Mesenchymal stem cell (in vitro differentiated cells and primary cell): ENCODE measurements around the gene NBPF4.
"Not testable (repeated sequence)": the region's sequence is repeated elsewhere in the genome, so short reads cannot be mapped to it uniquely, and the experiment has no call there.

Experiments
- DNase-seq: peaks from one replicate; pipeline ENCODE4 v3.0.0-alpha.2; 2013
- H2AFZ ChIP-seq: one replicate; pipeline ENCODE4 v1.6.1; 2013; ENCODE audit warnings: low read depth, mild to moderate bottlenecking, control low read depth, inconsistent platforms, low read length, moderate library complexity
- H2AK5ac ChIP-seq: 2 replicates; pipeline ENCODE4 v1.6.1; 2013; ENCODE audit warnings: low read length, moderate library complexity, mild to moderate bottlenecking, inconsistent platforms; ENCODE audit not compliant: severe bottlenecking
- H2BK120ac ChIP-seq: one replicate; pipeline ENCODE4 v1.6.1; 2013; ENCODE audit warnings: low read depth, mild to moderate bottlenecking, inconsistent platforms, low read length, moderate library complexity
- H2BK12ac ChIP-seq, 2 experiments: one replicate each; pipeline ENCODE4 v1.6.1; 2013; ENCODE audit warnings: inconsistent platforms in 2 of 2, low read length in 2 of 2, mild to moderate bottlenecking in 2 of 2, moderate library complexity in 2 of 2, control low read depth in 1 of 2
- H2BK15ac ChIP-seq: one replicate; pipeline ENCODE4 v1.6.1; 2013; ENCODE audit warnings: mild to moderate bottlenecking, low read depth, inconsistent platforms; ENCODE audit not compliant: poor library complexity, severe bottlenecking
- H2BK5ac ChIP-seq: 2 replicates; pipeline ENCODE4 v1.6.1; 2013; ENCODE audit warnings: low read depth, mild to moderate bottlenecking, low read length, control low read depth, inconsistent platforms; ENCODE audit not compliant: poor library complexity, severe bottlenecking
- H3K14ac ChIP-seq, 2 experiments: one replicate each; pipeline ENCODE4 v1.6.1; 2013; ENCODE audit warnings: inconsistent platforms in 2 of 2, low read length in 2 of 2, control low read depth in 1 of 2, mild to moderate bottlenecking in 1 of 2, moderate library complexity in 1 of 2
- H3K18ac ChIP-seq, 2 experiments: one replicate each; pipeline ENCODE4 v1.6.1; 2013; ENCODE audit warnings: inconsistent platforms in 2 of 2, low read length in 2 of 2, control low read depth in 1 of 2, low read depth in 1 of 2, mild to moderate bottlenecking in 1 of 2
- H3K23ac ChIP-seq, 2 experiments: one replicate each; pipeline ENCODE4 v1.6.1; 2013; ENCODE audit warnings: inconsistent platforms in 2 of 2, low read length in 2 of 2, mild to moderate bottlenecking in 2 of 2, moderate library complexity in 2 of 2, control low read depth in 1 of 2
- H3K27ac ChIP-seq: 2 replicates; pipeline ENCODE4 v1.5.1; 2013; ENCODE audit warnings: mild to moderate bottlenecking, moderate library complexity, low read length, control low read depth, inconsistent platforms; ENCODE audit not compliant: poor library complexity, severe bottlenecking
- H3K27me3 ChIP-seq, 2 experiments: 2 replicates each; pipeline versions ENCODE4 v1.6.1 to v1.7.0; 2013; ENCODE audit warnings: low read length in 2 of 2, mild to moderate bottlenecking in 2 of 2, moderate library complexity in 2 of 2, control low read depth in 1 of 2, inconsistent platforms in 1 of 2; ENCODE audit not compliant: control insufficient read depth in 1 of 2, insufficient read depth in 1 of 2
- H3K36me3 ChIP-seq, 2 experiments: 2 replicates each; pipeline versions ENCODE4 v1.6.1 to v1.7.0; 2013; ENCODE audit warnings: low read length in 2 of 2, control low read depth in 1 of 2, inconsistent platforms in 1 of 2, low read depth in 1 of 2, mild to moderate bottlenecking in 1 of 2; ENCODE audit not compliant: insufficient read depth in 2 of 2, control insufficient read depth in 1 of 2
- H3K4ac ChIP-seq, 2 experiments: one replicate each; pipeline ENCODE4 v1.6.1; 2013; ENCODE audit warnings: inconsistent platforms in 2 of 2, low read length in 2 of 2, mild to moderate bottlenecking in 2 of 2, moderate library complexity in 2 of 2, control low read depth in 1 of 2, low read depth in 1 of 2
- H3K4me1 ChIP-seq: 2 replicates; pipeline ENCODE4 v1.6.1; 2013; ENCODE audit warnings: low read depth, low read length, control low read depth; ENCODE audit not compliant: control insufficient read depth, insufficient read depth
- H3K4me2 ChIP-seq: 2 replicates; pipeline ENCODE4 v1.6.1; 2013; ENCODE audit warnings: low read length, mild to moderate bottlenecking, inconsistent platforms; ENCODE audit not compliant: poor library complexity, severe bottlenecking
- H3K4me3 ChIP-seq, 2 experiments: 2 replicates each; pipeline versions ENCODE4 v1.5.1 to v1.7.0; 2013; ENCODE audit warnings: low read length in 2 of 2, mild to moderate bottlenecking in 2 of 2, control low read depth in 1 of 2, low read depth in 1 of 2; ENCODE audit not compliant: insufficient read depth in 1 of 2
- H3K79me1 ChIP-seq: replicated peaks from 2 replicates; pipeline ENCODE4 v1.6.1; 2013; ENCODE audit warnings: mild to moderate bottlenecking, control low read depth, low read length, inconsistent platforms; ENCODE audit not compliant: poor library complexity, severe bottlenecking
- H3K9ac ChIP-seq: 2 replicates; pipeline ENCODE4 v1.7.0; 2013; ENCODE audit warnings: mild to moderate bottlenecking, low read length, moderate library complexity
- H3K9me3 ChIP-seq: 2 replicates; pipeline ENCODE4 v1.7.0; 2013; ENCODE audit warnings: mild to moderate bottlenecking, low read length; ENCODE audit not compliant: control insufficient read depth
- H4K8ac ChIP-seq: one replicate; pipeline ENCODE4 v1.6.1; 2013; ENCODE audit warnings: inconsistent platforms, mild to moderate bottlenecking, low read length, moderate library complexity
- H4K91ac ChIP-seq: one replicate; pipeline ENCODE4 v1.6.1; 2013; ENCODE audit warnings: mild to moderate bottlenecking, low read length, inconsistent platforms
- WGBS: methylation state at CpG from one replicate; pipeline ENCODE4 v1.1.7; 2013; ENCODE audit warnings: mixed read lengths; 5-methylcytosine and 5-hydroxymethylcytosine counted together

NBPF4 gene

GRCh38 chr1:108209456-108210108 is 34.3 kb downstream of the NBPF4 start:
- H3K27ac ChIP-seq: no peak overlapping the region
- WGBS: 93% methylated on average over 11 of the region's 11 CpGs

GRCh38 chr1:108208724-108209446 is 35.0 kb downstream of the NBPF4 start:
- H3K4me3 ChIP-seq: no peak overlapping the region
- no peak overlapping the region for H2BK120ac ChIP-seq

More at GRCh38 chr1:108209456-108210108, 34.3 kb downstream of the NBPF4 start:
- H2BK12ac ChIP-seq: no peak overlapping the region
- H3K4me1 ChIP-seq: no peaks in the 10 kb centered on the region
- peaks cover 26 to 31% of the 10 kb centered on the region in 2 experiments for H3K27me3 ChIP-seq
- no peak overlapping the region for H3K23ac ChIP-seq
- H3K9me3 ChIP-seq: no peaks in the 10 kb centered on the region
- no peak overlapping the region for H3K4ac ChIP-seq
- H3K9ac ChIP-seq: no peak overlapping the region
- no peak overlapping the region for H2BK5ac ChIP-seq
- no peak overlapping the region for H3K14ac ChIP-seq
- H3K4me2 ChIP-seq: no peak overlapping the region
- H3K4me3 ChIP-seq: no peak overlapping the region
- H2BK15ac ChIP-seq: no peak overlapping the region
- no peak overlapping the region for H3K18ac ChIP-seq
- H2AFZ ChIP-seq: no peak overlapping the region
- no peak overlapping the region for H4K91ac ChIP-seq
- H2AK5ac ChIP-seq: no peak overlapping the region
- no peaks in the 10 kb centered on the region for H3K36me3 ChIP-seq
- H4K8ac ChIP-seq: no peak overlapping the region
- DNase-seq: no peak
- no peaks in the 10 kb centered on the region for H3K79me1 ChIP-seq
- H2BK120ac ChIP-seq: no peak overlapping the region

GRCh38 chr1:108203582-108203981 is 40.3 kb downstream of the NBPF4 start:
- H2BK5ac ChIP-seq, H3K9ac ChIP-seq, H4K91ac ChIP-seq, H3K4me2 ChIP-seq, H2BK120ac ChIP-seq, DNase-seq, H3K4me1 ChIP-seq, H3K4me3 ChIP-seq, H2BK15ac ChIP-seq, H3K79me1 ChIP-seq, H3K27me3 ChIP-seq, H3K4ac ChIP-seq, H3K27ac ChIP-seq, H3K9me3 ChIP-seq, H3K18ac ChIP-seq, H3K14ac ChIP-seq, H2AFZ ChIP-seq, H2AK5ac ChIP-seq, H3K23ac ChIP-seq, H3K36me3 ChIP-seq, H2BK12ac ChIP-seq, H4K8ac ChIP-seq: not testable (repeated sequence)
- WGBS: no CpG with 5 or more reads among the region's 3 CpGs

More at GRCh38 chr1:108208724-108209446, 35.0 kb downstream of the NBPF4 start:
- no peak overlapping the region for H2BK5ac ChIP-seq
- no peaks in the 10 kb centered on the region for H3K79me1 ChIP-seq
- H2AFZ ChIP-seq: no peak overlapping the region
- H2BK15ac ChIP-seq: no peak overlapping the region
- H3K9me3 ChIP-seq: no peaks in the 10 kb centered on the region
- H3K36me3 ChIP-seq: no peaks in the 10 kb centered on the region
- H3K4me2 ChIP-seq: no peak overlapping the region
- peak overlapping the region in 1 of 2 experiments; percentile 15 for H3K14ac ChIP-seq
- H3K27me3 ChIP-seq: peaks cover 26 to 31% of the 10 kb centered on the region in 2 experiments
- no peak for DNase-seq
- H2BK12ac ChIP-seq: no peak overlapping the region
- no peak overlapping the region for H3K23ac ChIP-seq
- no peak overlapping the region for H2AK5ac ChIP-seq
- no peak overlapping the region for H4K8ac ChIP-seq
- H3K4me1 ChIP-seq: no peaks in the 10 kb centered on the region
- H4K91ac ChIP-seq: peak overlapping the region; percentile 39
- WGBS: 78% methylated on average over 9 of the region's 11 CpGs
- H3K9ac ChIP-seq: no peak overlapping the region
- H3K27ac ChIP-seq: no peak overlapping the region
- H3K4ac ChIP-seq: no peak overlapping the region
- H3K18ac ChIP-seq: no peak overlapping the region

GRCh38 chr1:108201687-108202086 is 42.2 kb downstream of the NBPF4 start:
- Histone ChIP-seq H2AFZ (no peak overlapping the region), H3K4me3 (no peak overlapping the region), H3K9me3 (no peaks in the 10 kb centered on the region), H2BK12ac (no peak overlapping the region), H3K4me2 (no peak overlapping the region), H3K79me1 (no peaks in the 10 kb centered on the region), H3K9ac (no peak overlapping the region), H3K4ac (no peak overlapping the region), H2AK5ac (no peak overlapping the region), H3K36me3 (peaks cover 4 to 13% of the 10 kb centered on the region in 2 experiments), H3K27ac (no peak overlapping the region), H4K8ac (no peak overlapping the region), H2BK120ac (no peak overlapping the region), H3K4me1 (peaks cover 6% of the 10 kb centered on the region), H4K91ac (no peak overlapping the region), H3K23ac (no peak overlapping the region), H2BK15ac (no peak overlapping the region), H3K27me3 (no peaks in the 10 kb centered on the region), H2BK5ac (no peak overlapping the region), H3K18ac (no peak overlapping the region), H3K14ac (no peak overlapping the region)
- 93% methylated on average over 2 of the region's 5 CpGs for WGBS
- DNase-seq: no peak
